Chondrocyte (in vitro differentiated cells): ENCODE results near the gene LCE1A. TPM values are rescaled to one million over a fixed set of nuclear protein-coding genes. Genes with fewer than 3 reads are reported as not detected.

Experiments used
- DNase-seq: peaks from one replicate; pipeline ENCODE4 v3.0.0; 2021; ENCODE audit warnings: mixed read lengths, low spot score
- H3K27ac Mint-ChIP-seq: one replicate; pipeline ENCODE4 v1.8.0; 2021; ENCODE audit warnings: mild to moderate bottlenecking, moderate library complexity, mixed read lengths; ENCODE audit not compliant: unreplicated experiment
- H3K27me3 Mint-ChIP-seq: 2 replicates; pipeline ENCODE4 v1.8.0; 2021; ENCODE audit warnings: low read depth, mixed read lengths
- H3K36me3 Mint-ChIP-seq: 2 replicates; pipeline ENCODE4 v1.8.0; 2021; ENCODE audit warnings: low read depth, mixed read lengths
- H3K4me1 Mint-ChIP-seq: 2 replicates; pipeline ENCODE4 v1.8.0; 2021; ENCODE audit warnings: low read depth, mild to moderate bottlenecking, mixed read lengths
- H3K4me3 Mint-ChIP-seq: one replicate; pipeline ENCODE4 v1.8.0; 2021; ENCODE audit warnings: mild to moderate bottlenecking, moderate library complexity, mixed read lengths; ENCODE audit not compliant: unreplicated experiment
- H3K9me3 Mint-ChIP-seq: 2 replicates; pipeline ENCODE4 v1.8.0; 2021; ENCODE audit warnings: low read depth, mixed read lengths
- total RNA-seq: library from RNA; stranded (reverse); gene quantifications from 3 replicates; pipeline ENCODE4 v1.2.1, GENCODE V29; 2021
- TF ChIP-seq, protein P1 (sequence below): fragments of 200-600 bp; sonication (generic); IDR thresholded peaks from 2 replicates; pipeline ENCODE4 v1.5.0; 2021; ENCODE audit warnings: antibody characterized with exemption, mild to moderate bottlenecking, moderate library complexity

LCE1A gene
- total RNA-seq, 1 donor from 2014 or later: not detected

DNA sequence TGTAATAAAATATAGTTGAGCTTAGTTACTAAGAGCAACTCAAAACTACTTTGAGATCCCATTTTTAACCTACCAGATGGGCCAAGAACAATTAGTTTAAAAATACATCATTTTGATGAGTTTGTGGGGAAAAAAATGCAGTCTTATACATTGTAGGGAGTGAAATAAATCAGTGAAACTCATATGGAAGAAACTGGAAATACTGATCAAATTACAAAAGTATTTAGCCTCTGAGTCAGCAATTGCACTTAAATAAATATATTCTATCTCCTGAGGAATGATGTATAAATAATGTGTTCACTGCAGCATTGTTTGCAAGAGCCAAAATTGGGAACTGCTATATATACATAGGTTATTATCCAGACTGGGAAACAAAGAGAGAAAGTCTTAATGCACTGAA is 46.2 kb downstream of the LCE1A start:
- Mint-ChIP-seq H3K4me3 (no peak overlapping the region), H3K27me3 (peaks cover 7% of the 10 kb centered on the region), H3K9me3 (no peaks in the 10 kb centered on the region), H3K27ac (no peak overlapping the region), H3K4me1 (peaks cover 5% of the 10 kb centered on the region), H3K36me3 (no peaks in the 10 kb centered on the region)
- no peak for DNase-seq
- TF ChIP-seq, protein P1, sequence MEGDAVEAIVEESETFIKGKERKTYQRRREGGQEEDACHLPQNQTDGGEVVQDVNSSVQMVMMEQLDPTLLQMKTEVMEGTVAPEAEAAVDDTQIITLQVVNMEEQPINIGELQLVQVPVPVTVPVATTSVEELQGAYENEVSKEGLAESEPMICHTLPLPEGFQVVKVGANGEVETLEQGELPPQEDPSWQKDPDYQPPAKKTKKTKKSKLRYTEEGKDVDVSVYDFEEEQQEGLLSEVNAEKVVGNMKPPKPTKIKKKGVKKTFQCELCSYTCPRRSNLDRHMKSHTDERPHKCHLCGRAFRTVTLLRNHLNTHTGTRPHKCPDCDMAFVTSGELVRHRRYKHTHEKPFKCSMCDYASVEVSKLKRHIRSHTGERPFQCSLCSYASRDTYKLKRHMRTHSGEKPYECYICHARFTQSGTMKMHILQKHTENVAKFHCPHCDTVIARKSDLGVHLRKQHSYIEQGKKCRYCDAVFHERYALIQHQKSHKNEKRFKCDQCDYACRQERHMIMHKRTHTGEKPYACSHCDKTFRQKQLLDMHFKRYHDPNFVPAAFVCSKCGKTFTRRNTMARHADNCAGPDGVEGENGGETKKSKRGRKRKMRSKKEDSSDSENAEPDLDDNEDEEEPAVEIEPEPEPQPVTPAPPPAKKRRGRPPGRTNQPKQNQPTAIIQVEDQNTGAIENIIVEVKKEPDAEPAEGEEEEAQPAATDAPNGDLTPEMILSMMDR: no peak

DNA sequence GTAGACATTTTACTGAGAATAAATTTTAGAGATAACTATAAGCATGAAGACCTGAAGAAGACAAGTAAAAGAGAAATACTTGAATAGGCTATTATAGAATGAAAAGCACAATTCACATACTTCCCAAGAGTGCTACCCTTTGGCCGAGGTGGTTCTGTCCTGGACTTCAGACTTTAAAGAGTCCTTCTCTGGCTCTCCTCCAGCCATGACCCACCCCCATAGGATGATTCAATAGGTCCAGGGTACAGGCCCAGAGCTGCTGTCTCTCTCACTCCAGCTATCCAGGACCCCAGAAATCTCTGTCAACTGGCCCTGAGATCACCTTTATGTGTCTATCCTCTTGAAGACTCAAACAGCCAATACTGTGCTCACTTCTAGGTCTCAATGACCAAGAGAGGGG is 49.6 kb downstream of the LCE1A start:
- Mint-ChIP-seq H3K36me3 (no peaks in the 10 kb centered on the region), H3K9me3 (no peaks in the 10 kb centered on the region), H3K4me3 (no peak overlapping the region), H3K4me1 (peaks cover 5% of the 10 kb centered on the region), H3K27ac (no peak overlapping the region), H3K27me3 (peaks cover 5% of the 10 kb centered on the region)
- DNase-seq: no peak
- TF ChIP-seq, protein P1: no peak

Other genes with a start within 250 kb of the LCE1A start
- not detected in 3 replicates for gene LCE3D, start 247.0 kb upstream of the LCE1A start, total RNA-seq
- not detected in 3 replicates for gene LCE3C, start 227.2 kb upstream of the LCE1A start, total RNA-seq
- not detected in 3 replicates for gene LCE3B, start 213.7 kb upstream of the LCE1A start, total RNA-seq
- gene LCE3A, start 204.4 kb upstream of the LCE1A start, total RNA-seq: not detected in 3 replicates
- not detected in 3 replicates for gene LCE2D, start 164.1 kb upstream of the LCE1A start, total RNA-seq
- gene LCE2C, start 152.2 kb upstream of the LCE1A start, total RNA-seq: not detected in 3 replicates
- not detected in 3 replicates for gene LCE2B, start 141.3 kb upstream of the LCE1A start, total RNA-seq
- gene LCE2A, start 129.1 kb upstream of the LCE1A start, total RNA-seq: not detected in 3 replicates
- not detected in 3 replicates for gene LCE4A, start 119.3 kb upstream of the LCE1A start, total RNA-seq
- not detected in 3 replicates for gene KPRP, start 69.4 kb upstream of the LCE1A start, total RNA-seq
- not detected in 3 replicates for gene LCE1F, start 52.3 kb upstream of the LCE1A start, total RNA-seq
- gene LCE1E, start 41.2 kb upstream of the LCE1A start, total RNA-seq: not detected in 3 replicates
- gene LCE1D, start 30.8 kb upstream of the LCE1A start, total RNA-seq: not detected in 3 replicates
- gene LCE1C, start 20.8 kb upstream of the LCE1A start, total RNA-seq: not detected in 3 replicates
- not detected in 3 replicates for gene LCE1B, start 15.5 kb upstream of the LCE1A start, total RNA-seq
- gene LCE6A, start 15.4 kb downstream of the LCE1A start, total RNA-seq: not detected in 3 replicates
- gene LCE7A, start 32.5 kb downstream of the LCE1A start, total RNA-seq: not detected in 3 replicates
- not detected in 3 replicates for gene SMCP, start 50.8 kb downstream of the LCE1A start, total RNA-seq
- gene IVL, start 81.1 kb downstream of the LCE1A start, total RNA-seq: not detected in 3 replicates
- gene SPRR5, start 119.7 kb downstream of the LCE1A start, total RNA-seq: not detected in 3 replicates
- not detected in 3 replicates for gene SPRR4, start 143.2 kb downstream of the LCE1A start, total RNA-seq
- not detected in 3 replicates for gene SPRR1A, start 156.6 kb downstream of the LCE1A start, total RNA-seq
- not detected in 3 replicates for gene SPRR3, start 174.3 kb downstream of the LCE1A start, total RNA-seq
- not detected in 3 replicates for gene SPRR1B, start 203.7 kb downstream of the LCE1A start, total RNA-seq
- not detected in 3 replicates for gene SPRR2D, start 213.6 kb downstream of the LCE1A start, total RNA-seq
- gene SPRR2A, start 230.0 kb downstream of the LCE1A start, total RNA-seq: not detected in 3 replicates
- gene SPRR2B, start 244.1 kb downstream of the LCE1A start, total RNA-seq: not detected in 3 replicates